Type B pancreatic cell (in vitro differentiated cells): ENCODE measurements around the gene SYNJ1. TPM values are rescaled to one million over a fixed set of nuclear protein-coding genes. Genes with fewer than 3 reads are reported as not detected.
A peak's percentile ranks its signal among the peaks of the same experiment; 100 is the strongest.
"Not testable (repeated sequence)": the region's sequence is repeated elsewhere in the genome, so short reads cannot be mapped to it uniquely, and the experiment has no call there.

Experiments used
- DNase-seq: peaks from one replicate; pipeline ENCODE4 v3.0.0; 2021; ENCODE audit warnings: mixed read lengths; ENCODE audit not compliant: unreplicated experiment; ENCODE audit errors: extremely low spot score
- H3K27ac Mint-ChIP-seq: 2 replicates; pipeline ENCODE4 v1.8.0; 2021; ENCODE audit warnings: mild to moderate bottlenecking, mixed read lengths
- H3K27me3 Mint-ChIP-seq: 2 replicates; pipeline ENCODE4 v1.8.0; 2021; ENCODE audit warnings: mixed read lengths
- H3K36me3 Mint-ChIP-seq: 2 replicates; pipeline ENCODE4 v1.8.0; 2021; ENCODE audit warnings: mixed read lengths
- H3K4me1 Mint-ChIP-seq: one replicate; pipeline ENCODE4 v1.8.0; 2021; ENCODE audit warnings: mixed read lengths; ENCODE audit not compliant: unreplicated experiment
- H3K4me3 Mint-ChIP-seq: 2 replicates; pipeline ENCODE4 v1.8.0; 2021; ENCODE audit warnings: mild to moderate bottlenecking, mixed read lengths
- H3K9me3 Mint-ChIP-seq: 2 replicates; pipeline ENCODE4 v1.8.0; 2021; ENCODE audit warnings: mixed read lengths
- long read RNA-seq: library from polyadenylated mRNA; unstranded; transcript quantifications from one replicate; pipeline ENCODE4 v2.0.0, GENCODE V29; 2020
- total RNA-seq: library from RNA; stranded (reverse); gene quantifications from 2 replicates; pipeline ENCODE4 v1.2.1, GENCODE V29; 2021; ENCODE audit warnings: low replicate concordance
- TF ChIP-seq, protein P1 (sequence below): fragments of 200-600 bp; sonication (generic); conservative IDR thresholded peaks from 2 replicates; pipeline ENCODE4 v1.5.0; 2021; ENCODE audit warnings: antibody characterized with exemption, mild to moderate bottlenecking

The SYNJ1 gene, protein sequence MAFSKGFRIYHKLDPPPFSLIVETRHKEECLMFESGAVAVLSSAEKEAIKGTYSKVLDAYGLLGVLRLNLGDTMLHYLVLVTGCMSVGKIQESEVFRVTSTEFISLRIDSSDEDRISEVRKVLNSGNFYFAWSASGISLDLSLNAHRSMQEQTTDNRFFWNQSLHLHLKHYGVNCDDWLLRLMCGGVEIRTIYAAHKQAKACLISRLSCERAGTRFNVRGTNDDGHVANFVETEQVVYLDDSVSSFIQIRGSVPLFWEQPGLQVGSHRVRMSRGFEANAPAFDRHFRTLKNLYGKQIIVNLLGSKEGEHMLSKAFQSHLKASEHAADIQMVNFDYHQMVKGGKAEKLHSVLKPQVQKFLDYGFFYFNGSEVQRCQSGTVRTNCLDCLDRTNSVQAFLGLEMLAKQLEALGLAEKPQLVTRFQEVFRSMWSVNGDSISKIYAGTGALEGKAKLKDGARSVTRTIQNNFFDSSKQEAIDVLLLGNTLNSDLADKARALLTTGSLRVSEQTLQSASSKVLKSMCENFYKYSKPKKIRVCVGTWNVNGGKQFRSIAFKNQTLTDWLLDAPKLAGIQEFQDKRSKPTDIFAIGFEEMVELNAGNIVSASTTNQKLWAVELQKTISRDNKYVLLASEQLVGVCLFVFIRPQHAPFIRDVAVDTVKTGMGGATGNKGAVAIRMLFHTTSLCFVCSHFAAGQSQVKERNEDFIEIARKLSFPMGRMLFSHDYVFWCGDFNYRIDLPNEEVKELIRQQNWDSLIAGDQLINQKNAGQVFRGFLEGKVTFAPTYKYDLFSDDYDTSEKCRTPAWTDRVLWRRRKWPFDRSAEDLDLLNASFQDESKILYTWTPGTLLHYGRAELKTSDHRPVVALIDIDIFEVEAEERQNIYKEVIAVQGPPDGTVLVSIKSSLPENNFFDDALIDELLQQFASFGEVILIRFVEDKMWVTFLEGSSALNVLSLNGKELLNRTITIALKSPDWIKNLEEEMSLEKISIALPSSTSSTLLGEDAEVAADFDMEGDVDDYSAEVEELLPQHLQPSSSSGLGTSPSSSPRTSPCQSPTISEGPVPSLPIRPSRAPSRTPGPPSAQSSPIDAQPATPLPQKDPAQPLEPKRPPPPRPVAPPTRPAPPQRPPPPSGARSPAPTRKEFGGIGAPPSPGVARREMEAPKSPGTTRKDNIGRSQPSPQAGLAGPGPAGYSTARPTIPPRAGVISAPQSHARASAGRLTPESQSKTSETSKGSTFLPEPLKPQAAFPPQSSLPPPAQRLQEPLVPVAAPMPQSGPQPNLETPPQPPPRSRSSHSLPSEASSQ (N-terminal part only)
- total RNA-seq, result 11.1 and 12.0 TPM in 2 replicates
- long read RNA-seq, partial matches to known transcripts, result 3 of 6 reads
- long read RNA-seq, other reads (novel, unspliced or antisense), result 1 of 6 reads

DNA sequence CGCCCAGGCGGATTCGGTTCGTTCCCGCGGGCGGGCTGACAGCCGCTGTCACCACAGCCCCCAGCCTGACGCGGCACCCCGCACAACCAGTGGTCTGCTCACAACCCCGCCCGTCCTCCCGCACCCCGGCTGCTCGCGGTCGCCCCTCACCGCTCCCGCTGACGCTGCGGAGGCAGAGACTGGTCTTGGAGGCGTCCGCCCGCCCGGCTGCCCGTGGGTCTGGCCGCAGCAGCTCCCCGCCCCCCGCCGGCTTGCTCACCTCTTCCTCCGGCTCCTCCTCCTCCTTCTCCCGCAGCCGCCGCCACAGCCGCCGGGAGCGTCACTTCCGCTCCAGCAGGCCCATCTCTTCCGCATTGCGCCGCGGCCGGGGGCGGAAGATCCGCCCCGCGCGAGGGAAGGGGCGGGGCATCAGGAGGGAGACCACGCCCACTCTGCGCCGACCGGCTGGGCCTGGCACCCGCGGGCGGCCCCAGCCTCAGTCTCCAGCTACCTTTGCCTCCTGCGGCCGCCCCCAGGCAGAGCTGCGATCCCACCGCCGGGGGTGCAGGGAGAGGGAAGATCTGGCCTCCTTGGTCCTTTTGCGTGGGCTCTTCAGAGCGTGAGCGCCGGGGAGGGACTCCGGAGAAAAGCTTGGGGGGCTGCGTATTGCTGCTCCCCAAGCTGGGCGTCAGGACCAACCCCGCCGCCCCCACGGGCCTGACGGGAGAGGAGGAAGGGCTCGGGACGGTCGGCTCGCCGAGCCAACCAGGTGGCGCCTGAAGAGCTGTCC lies at the start of gene SYNJ1:
Gene SYNJ1, minus strand, starts transcription at position 327 of the 769 bp plus-strand sequence. CDS start 1,118 bp downstream, outside the sequence.
- Mint-ChIP-seq H3K4me1 (peaks cover 8% of the 10 kb centered on the region), H3K27ac (peak within 1 kb of the TSS; percentile 97), H3K9me3 (no peaks in the 10 kb centered on the region), H3K36me3 (peaks cover 6% of the 10 kb centered on the region), H3K4me3 (peak within 1 kb of the TSS; percentile 99), H3K27me3 (no peaks in the 10 kb centered on the region)
- TF ChIP-seq, protein P1, sequence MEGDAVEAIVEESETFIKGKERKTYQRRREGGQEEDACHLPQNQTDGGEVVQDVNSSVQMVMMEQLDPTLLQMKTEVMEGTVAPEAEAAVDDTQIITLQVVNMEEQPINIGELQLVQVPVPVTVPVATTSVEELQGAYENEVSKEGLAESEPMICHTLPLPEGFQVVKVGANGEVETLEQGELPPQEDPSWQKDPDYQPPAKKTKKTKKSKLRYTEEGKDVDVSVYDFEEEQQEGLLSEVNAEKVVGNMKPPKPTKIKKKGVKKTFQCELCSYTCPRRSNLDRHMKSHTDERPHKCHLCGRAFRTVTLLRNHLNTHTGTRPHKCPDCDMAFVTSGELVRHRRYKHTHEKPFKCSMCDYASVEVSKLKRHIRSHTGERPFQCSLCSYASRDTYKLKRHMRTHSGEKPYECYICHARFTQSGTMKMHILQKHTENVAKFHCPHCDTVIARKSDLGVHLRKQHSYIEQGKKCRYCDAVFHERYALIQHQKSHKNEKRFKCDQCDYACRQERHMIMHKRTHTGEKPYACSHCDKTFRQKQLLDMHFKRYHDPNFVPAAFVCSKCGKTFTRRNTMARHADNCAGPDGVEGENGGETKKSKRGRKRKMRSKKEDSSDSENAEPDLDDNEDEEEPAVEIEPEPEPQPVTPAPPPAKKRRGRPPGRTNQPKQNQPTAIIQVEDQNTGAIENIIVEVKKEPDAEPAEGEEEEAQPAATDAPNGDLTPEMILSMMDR, result no peak
- DNase-seq, result peak; percentile 95

DNA sequence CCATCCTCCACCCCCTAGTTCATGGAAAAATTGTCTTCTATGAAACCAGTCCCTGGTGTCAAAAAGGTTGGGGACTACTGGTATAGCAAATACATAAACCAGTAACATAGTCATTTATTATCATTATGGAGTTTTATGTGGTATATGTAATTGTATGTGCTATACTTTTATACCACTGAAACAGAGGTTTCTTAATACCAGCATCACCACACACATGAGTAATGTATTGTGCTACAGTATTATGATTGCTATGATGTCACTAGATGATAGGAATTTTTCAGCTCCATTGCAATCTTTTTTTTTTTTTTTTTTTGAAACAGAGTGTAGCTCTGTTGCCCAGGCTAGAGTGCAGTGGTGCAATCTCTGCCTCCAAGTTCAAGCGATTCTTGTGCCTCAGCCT lies 49.5 kb upstream of the SYNJ1 start:
- H3K36me3 Mint-ChIP-seq, result no peaks in the 10 kb centered on the region
- H3K4me1 Mint-ChIP-seq, result peaks cover 6% of the 10 kb centered on the region
- H3K4me3 Mint-ChIP-seq, result no peak overlapping the region
- no peaks in the 10 kb centered on the region for H3K27me3 Mint-ChIP-seq
- H3K27ac Mint-ChIP-seq, result no peak overlapping the region
- H3K9me3 Mint-ChIP-seq, result no peaks in the 10 kb centered on the region
- no peak for DNase-seq
- TF ChIP-seq, protein P1, result no peak

DNA sequence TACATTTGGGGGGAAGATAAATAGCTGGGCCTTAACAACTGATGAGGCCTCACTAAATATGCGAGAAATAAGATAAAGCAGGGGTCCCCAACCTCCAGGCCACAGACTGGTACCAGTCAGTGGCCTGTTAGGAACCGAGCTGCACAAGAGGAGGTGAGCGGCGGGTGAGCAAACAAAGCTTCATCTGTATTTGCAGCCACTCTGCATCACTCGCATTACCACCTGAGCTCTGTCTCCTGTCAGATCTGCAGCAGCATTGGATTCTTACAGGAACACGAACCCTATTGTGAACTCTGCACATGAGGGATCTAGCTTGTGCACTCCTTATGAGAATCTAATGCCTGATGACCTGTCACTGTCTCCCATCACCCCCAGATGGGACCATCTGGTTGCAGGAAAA lies 48.9 kb upstream of the SYNJ1 start:
- peaks cover 10% of the 10 kb centered on the region for H3K4me1 Mint-ChIP-seq
- H3K9me3 Mint-ChIP-seq, result no peaks in the 10 kb centered on the region
- H3K27me3 Mint-ChIP-seq, result peaks cover 2% of the 10 kb centered on the region
- TF ChIP-seq, protein P1, result no peak
- H3K36me3 Mint-ChIP-seq, result peaks cover 4% of the 10 kb centered on the region
- H3K27ac Mint-ChIP-seq, result no peak overlapping the region
- no peak overlapping the region for H3K4me3 Mint-ChIP-seq
- no peak for DNase-seq

DNA sequence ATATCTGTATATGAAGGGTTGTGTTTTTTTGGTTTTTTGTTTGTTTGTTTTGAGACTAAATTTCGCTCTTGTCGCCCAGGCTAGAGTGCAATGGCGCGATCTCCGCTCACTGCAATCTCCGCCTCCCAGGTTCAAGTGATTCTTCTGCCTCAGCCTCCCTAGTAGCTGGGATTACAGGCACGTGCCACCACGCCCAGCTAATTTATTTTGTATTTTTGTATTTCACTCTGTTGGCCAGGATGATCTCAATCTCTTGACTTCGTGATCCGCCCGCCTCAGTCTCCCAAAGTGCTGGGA lies 45.2 kb upstream of the SYNJ1 start:
- H3K36me3 Mint-ChIP-seq, result peaks cover 17% of the 10 kb centered on the region

DNA sequence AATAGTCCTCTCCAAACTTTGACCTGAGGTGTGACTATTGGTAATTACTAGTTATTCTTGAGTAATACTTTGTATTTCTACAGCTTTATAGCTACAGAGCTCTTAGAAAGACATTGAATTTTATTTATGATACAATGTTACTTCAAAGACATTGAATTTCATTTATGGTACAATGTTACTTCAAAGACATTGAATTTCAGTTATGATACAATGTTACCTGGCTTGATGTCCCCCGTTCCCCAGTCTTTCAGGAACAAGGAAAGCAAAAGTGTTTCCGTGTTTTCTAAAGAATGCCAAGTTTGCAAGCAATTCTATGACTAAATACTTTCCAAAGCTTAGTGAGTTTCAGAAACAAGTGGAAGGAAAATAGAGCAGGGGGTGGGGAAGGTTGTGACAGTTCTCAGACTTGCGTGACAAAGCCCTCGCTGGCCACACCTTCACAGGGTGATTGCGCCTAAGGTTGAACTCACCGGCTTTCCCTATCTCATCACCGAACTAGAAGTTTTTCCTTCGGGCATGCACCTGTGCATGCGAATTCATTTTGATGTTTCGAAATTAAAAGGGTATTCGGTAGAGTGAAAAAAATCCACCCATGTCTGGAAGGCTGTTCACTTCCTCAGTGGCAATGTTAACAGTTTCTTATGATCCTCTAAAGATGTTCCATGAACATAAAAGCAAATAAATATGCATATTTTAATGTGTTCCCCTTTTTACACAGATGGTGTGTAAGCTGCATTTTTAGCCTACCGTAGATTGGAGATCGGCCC lies 44.7 kb upstream of the SYNJ1 start:
- peak overlapping the region; percentile 98 for H3K4me3 Mint-ChIP-seq
- no peaks in the 10 kb centered on the region for H3K9me3 Mint-ChIP-seq
- TF ChIP-seq, protein P1, result no peak
- H3K4me1 Mint-ChIP-seq, result peaks cover 35% of the 10 kb centered on the region
- no peak for DNase-seq
- H3K27ac Mint-ChIP-seq, result peak overlapping the region; percentile 97
- H3K36me3 Mint-ChIP-seq, result peaks cover 23% of the 10 kb centered on the region
- peaks cover 7% of the 10 kb centered on the region for H3K27me3 Mint-ChIP-seq

More for the DNA sequence above, 45.2 kb upstream of the SYNJ1 start:
- not testable (repeated sequence) for H3K9me3 Mint-ChIP-seq, DNase-seq, H3K27me3 Mint-ChIP-seq
- Mint-ChIP-seq H3K4me3 (peak overlapping the region; percentile 98), H3K27ac (peak overlapping the region; percentile 97), H3K4me1 (peaks cover 30% of the 10 kb centered on the region)
